Measurements from ENCODE around the gene TMEM174.
"Not testable (repeated sequence)": the region's sequence is repeated elsewhere in the genome, so short reads cannot be mapped to it uniquely, and the experiment has no call there.

The TMEM174 gene

DNA sequence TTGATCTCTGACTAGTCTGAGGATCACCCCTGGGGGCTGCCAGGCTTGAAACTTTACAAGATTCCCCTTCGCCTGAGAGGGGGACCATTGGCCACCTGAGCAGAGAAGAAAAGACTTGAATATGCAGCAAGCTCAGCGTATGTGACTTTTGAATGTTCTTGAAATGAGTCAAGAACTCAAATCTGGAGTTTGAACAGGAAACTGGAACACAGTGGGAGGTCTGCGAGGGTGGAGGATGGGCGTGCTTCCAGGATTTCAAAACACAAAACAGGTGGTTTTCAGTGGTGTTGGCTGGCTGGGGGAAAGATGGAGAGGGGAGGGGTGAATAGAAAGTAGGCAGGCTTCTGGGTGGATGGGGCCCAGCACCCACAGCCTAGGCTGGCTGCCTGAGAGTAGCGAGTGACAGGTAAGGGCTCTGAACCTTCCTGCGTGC, 40.6 kb downstream of the TMEM174 start:
- TF ChIP-seq, protein P1, sequence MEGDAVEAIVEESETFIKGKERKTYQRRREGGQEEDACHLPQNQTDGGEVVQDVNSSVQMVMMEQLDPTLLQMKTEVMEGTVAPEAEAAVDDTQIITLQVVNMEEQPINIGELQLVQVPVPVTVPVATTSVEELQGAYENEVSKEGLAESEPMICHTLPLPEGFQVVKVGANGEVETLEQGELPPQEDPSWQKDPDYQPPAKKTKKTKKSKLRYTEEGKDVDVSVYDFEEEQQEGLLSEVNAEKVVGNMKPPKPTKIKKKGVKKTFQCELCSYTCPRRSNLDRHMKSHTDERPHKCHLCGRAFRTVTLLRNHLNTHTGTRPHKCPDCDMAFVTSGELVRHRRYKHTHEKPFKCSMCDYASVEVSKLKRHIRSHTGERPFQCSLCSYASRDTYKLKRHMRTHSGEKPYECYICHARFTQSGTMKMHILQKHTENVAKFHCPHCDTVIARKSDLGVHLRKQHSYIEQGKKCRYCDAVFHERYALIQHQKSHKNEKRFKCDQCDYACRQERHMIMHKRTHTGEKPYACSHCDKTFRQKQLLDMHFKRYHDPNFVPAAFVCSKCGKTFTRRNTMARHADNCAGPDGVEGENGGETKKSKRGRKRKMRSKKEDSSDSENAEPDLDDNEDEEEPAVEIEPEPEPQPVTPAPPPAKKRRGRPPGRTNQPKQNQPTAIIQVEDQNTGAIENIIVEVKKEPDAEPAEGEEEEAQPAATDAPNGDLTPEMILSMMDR (IDR thresholded peaks at IDR 0.05; ENCODE audit: insufficient read depth, low read depth, low read length, missing control alignments) = no peak
- H3K4me3 ChIP-seq (ENCODE audit: low read length) = no peak overlapping the region
- no peak for DNase-seq (ENCODE audit: low read depth)

DNA sequence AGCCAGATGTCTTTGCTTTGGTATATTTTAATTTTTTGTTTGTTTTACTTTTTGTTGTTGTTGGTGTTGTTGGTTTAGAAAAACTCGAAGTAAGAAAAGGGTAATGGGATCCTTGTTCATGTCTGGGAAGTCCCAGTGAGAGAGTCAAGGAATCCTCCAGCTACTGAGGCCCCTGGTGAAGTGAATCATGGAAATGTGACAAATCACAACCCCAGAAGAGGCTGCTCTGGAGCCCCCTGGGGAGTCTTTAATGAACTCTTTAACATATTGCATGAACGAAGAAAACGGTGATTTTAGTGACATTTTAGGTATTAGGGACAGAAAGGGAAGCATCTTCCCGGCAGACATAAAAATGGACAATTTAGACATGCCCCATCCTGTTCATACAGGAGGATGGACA, 41.3 kb downstream of the TMEM174 start:
- DNase-seq (ENCODE audit: low read depth) = no peak
- H3K4me3 ChIP-seq (ENCODE audit: low read length) = no peak overlapping the region
- TF ChIP-seq, protein P1 (IDR thresholded peaks at IDR 0.05; ENCODE audit: insufficient read depth, low read depth, low read length, missing control alignments) = no peak

DNA sequence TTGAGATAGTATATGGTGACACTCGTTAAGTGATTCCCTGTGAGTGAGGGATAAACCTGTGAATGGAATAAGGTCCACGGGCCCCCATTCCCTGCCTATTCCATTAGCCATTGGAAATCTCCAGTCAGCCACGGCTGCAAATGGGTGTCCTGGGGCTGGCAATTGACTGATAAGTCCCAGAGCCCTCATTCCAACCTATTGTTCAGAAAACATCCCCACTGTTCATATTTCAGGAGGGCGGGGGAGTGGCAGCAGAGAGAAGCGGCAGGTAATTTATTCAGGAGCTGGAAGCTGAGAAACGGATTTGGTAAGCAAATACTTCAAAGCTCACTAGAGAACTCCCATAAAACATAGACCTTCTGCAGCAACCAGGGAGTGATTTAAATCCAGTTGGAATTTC, 42.0 kb downstream of the TMEM174 start:
- H3K4me3 ChIP-seq (ENCODE audit: low read length) = no peak overlapping the region
- no peak for DNase-seq (ENCODE audit: low read depth)
- TF ChIP-seq, protein P1 (IDR thresholded peaks at IDR 0.05; ENCODE audit: insufficient read depth, low read depth, low read length, missing control alignments) = no peak

DNA sequence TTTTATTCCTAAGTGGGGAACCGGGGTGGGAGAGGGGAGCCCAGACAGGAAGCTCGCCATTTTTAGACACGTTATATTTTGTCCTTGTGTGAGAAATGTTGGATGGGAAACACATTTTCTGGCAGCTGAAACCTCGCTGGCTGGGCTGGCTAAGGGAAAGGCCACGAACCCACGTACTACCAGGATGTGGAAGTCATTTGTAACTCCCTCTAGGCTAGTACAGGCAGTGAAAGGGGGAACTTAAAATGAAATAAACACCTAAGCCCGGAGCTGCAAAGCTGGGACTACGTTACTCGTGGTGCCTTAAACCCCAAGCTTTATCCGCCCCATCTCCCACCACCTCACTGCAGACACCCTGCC, 42.5 kb downstream of the TMEM174 start:
- no peak for DNase-seq (ENCODE audit: low read depth)
- no peak overlapping the region for H3K4me3 ChIP-seq (ENCODE audit: low read length)
- TF ChIP-seq, protein P1 (IDR thresholded peaks at IDR 0.05; ENCODE audit: insufficient read depth, low read depth, low read length, missing control alignments) = no peak

DNA sequence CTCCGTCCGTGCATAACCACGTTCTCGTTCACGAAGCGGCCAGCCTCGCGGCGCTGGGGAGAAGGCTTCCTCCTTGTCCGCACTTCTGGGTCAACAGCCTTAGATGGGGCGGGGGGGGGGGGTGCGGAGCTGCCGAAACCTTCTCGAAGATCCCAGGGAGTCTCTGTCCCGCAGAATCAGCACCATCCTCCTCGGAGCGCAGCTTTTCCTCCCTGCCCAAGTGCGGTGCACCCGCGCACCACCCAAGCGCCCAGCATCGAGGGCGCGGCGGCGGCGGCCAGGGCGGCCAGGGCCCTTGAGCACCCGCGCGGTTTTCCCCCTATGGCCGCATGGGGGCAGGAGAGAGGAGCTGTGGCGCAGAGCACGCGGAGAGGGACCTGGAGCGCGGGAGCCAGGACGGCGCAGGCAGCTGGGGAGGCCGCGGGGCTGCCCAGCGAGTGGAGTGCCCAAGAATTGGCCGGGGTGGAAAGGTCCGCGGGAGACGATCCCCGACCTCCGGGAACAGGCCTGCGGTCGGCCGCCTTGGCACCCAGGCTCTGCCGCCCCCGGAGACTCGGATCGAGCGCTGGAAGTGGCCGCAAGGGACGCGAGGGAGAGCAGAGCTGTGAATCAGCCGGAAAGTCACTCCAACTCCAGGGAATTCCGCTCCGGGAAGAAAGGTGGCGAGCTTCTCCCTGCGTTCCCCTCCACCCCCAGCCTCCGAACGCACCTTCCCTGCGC, 43.1 kb downstream of the TMEM174 start:
- TF ChIP-seq, protein P1 (IDR thresholded peaks at IDR 0.05; ENCODE audit: insufficient read depth, low read depth, low read length, missing control alignments) = peak; percentile 46
- peak overlapping the region; percentile 33 for H3K4me3 ChIP-seq (ENCODE audit: low read length)
- DNase-seq (ENCODE audit: low read depth) = peak; percentile 78

DNA sequence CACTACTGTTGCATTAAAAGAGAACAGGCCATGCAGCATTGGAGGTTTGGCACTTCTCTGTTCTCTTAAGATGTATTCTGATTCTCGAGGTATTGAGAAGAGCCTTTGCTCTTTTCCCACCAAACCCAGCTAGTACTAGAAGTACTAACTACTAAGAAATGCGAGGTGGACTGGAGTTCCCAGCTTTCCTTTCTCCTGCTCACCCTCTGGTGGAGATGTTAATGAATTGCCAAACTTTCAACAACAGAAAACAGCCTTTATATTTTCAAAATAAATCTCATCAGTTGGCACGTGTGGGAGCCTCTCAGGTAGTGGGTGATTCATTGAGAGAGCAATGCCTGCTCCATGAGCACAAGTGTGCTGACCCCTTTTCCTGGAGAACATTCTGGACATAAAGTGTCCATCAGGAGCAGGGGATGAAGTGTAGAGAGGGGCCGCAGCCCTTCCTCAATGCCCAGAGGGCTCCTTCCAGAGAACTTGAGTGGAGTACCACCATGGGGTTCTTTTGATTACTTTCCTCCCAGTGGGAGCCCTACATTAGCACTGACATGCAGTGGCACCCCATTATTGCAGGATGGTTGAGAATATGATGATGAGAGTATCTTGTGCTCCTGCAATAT, 45.7 kb downstream of the TMEM174 start:
- DNase-seq (ENCODE audit: low read depth) = peak; percentile 50
- TF ChIP-seq, protein P1 (IDR thresholded peaks at IDR 0.05; ENCODE audit: insufficient read depth, low read depth, low read length, missing control alignments) = peak; percentile 60
- H3K4me3 ChIP-seq (ENCODE audit: low read length) = no peak overlapping the region

DNA sequence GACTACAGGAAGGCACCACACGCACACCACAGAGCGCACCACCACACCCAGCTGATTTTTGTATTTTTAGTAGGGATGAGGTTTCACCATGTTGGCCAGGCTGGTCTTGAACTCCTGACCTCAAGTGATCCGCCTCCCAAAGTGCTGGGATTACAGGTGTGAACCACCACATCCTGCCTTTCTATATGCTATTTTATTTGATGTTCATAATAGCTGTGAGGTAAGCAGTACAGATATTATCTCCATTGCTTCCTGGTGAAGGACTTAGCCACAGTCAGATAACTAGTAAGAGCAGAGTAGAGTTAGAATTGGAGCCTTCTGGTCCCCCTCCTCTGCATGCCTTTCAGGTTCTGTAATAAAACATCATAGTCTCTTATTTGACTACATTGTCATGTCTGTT, 46.3 kb downstream of the TMEM174 start:
- not testable (repeated sequence) for DNase-seq (ENCODE audit: low read depth); H3K4me3 ChIP-seq (ENCODE audit: low read length)
